AG04450 (cell line): ENCODE measurements around the gene PPP4C. TPM values are rescaled to one million over a fixed set of nuclear protein-coding genes. Genes with fewer than 3 reads are reported as not detected.
A peak's percentile ranks its signal among the peaks of the same experiment; 100 is the strongest.

Source experiments
- CTCF ChIA-PET: fragments of 300-600, 350-600 bp; formaldehyde crosslinking; extraction: SDS; loops from one replicate; lab custom pipeline; 2022; ENCODE audit warnings: antibody characterized with exemption, inconsistent platforms; lab: Charles Lee
- POLR2A ChIA-PET: fragments of 350-600 bp; formaldehyde crosslinking; extraction: SDS; loops from one replicate; lab custom pipeline; 2021; ENCODE audit warnings: antibody characterized with exemption, inconsistent platforms; lab: Yijun Ruan, JAX
- DNase-seq: peaks from one replicate; pipeline ENCODE4 v3.0.0-alpha.2; 2011; ENCODE audit warnings: low read depth, low spot score
- H3K27ac ChIP-seq: one replicate; pipeline ENCODE4 v1.5.1; 2012; ENCODE audit warnings: low read depth, low read length, control low read depth
- H3K27me3 ChIP-seq: one replicate; pipeline ENCODE4 v1.6.0; 2012; ENCODE audit warnings: low read length; ENCODE audit not compliant: control insufficient read depth, insufficient read depth
- H3K4me3 ChIP-seq: 2 replicates; pipeline ENCODE4 v1.5.1; 2011; ENCODE audit warnings: mild to moderate bottlenecking, low read depth, low read length, control low read depth
- H3K9me3 ChIP-seq: 2 replicates; pipeline ENCODE4 v1.5.1; 2012; ENCODE audit warnings: low read length; ENCODE audit not compliant: control insufficient read depth, insufficient read depth
- polyA plus RNA-seq: library from polyadenylated mRNA; depleted of rRNA; stranded (reverse); fragments of >200 nt; gene quantifications from 2 replicates; pipeline ENCODE4 v1.2.3, GENCODE V29; 2011
- TF ChIP-seq, protein P1 (sequence below): IDR thresholded peaks from 2 replicates; pipeline ENCODE4 v1.5.1; 2011; ENCODE audit warnings: low read depth, low read length, control low read depth, inconsistent platforms

The PPP4C gene
- polyA plus RNA-seq, 1 experiment = 112 TPM

DNA sequence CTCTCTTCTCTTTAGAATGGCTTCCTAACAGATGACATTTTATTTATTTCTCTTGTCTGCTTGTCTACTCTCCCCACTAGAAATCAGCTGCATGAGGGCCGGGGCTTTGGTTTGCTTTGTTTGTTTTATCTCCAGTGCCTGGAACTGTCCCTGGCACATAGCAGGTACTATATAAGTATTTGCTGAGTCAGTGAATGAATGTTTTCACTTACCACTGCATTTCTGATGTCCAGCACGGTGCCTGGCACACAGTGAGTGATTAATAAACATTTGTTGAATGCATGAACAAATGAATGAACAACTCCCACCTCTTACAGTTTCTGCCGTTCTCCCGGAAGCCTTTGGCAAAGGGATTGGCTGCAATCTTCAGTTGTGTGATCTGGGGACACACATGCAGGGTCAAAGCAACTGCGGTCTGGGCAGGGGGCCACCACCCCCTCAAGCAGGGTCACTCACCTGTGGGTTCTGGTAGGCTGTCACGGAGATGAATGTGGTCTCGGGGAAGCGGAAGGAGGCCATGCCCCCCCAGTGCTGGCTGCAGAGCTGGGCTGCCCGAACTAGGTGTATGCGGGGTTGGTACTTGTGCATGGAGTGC lies 12.5 kb downstream of the PPP4C start:
- TF ChIP-seq, protein P1, sequence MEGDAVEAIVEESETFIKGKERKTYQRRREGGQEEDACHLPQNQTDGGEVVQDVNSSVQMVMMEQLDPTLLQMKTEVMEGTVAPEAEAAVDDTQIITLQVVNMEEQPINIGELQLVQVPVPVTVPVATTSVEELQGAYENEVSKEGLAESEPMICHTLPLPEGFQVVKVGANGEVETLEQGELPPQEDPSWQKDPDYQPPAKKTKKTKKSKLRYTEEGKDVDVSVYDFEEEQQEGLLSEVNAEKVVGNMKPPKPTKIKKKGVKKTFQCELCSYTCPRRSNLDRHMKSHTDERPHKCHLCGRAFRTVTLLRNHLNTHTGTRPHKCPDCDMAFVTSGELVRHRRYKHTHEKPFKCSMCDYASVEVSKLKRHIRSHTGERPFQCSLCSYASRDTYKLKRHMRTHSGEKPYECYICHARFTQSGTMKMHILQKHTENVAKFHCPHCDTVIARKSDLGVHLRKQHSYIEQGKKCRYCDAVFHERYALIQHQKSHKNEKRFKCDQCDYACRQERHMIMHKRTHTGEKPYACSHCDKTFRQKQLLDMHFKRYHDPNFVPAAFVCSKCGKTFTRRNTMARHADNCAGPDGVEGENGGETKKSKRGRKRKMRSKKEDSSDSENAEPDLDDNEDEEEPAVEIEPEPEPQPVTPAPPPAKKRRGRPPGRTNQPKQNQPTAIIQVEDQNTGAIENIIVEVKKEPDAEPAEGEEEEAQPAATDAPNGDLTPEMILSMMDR = no peak
- ChIA-PET CTCF (no interaction called here), POLR2A (interaction anchor here (0.9 kb wide), 1 partner anchor 16 kb away, joined by 3 read pairs; no protein-coding TSS in a partner anchor)
- DNase-seq = no peak
- H3K27ac ChIP-seq = no peak overlapping the region
- no peaks in the 10 kb centered on the region; the same call in 1 of the 2 replicates for H3K9me3 ChIP-seq
- no peak overlapping the region for H3K4me3 ChIP-seq
- no peaks in the 10 kb centered on the region for H3K27me3 ChIP-seq

DNA sequence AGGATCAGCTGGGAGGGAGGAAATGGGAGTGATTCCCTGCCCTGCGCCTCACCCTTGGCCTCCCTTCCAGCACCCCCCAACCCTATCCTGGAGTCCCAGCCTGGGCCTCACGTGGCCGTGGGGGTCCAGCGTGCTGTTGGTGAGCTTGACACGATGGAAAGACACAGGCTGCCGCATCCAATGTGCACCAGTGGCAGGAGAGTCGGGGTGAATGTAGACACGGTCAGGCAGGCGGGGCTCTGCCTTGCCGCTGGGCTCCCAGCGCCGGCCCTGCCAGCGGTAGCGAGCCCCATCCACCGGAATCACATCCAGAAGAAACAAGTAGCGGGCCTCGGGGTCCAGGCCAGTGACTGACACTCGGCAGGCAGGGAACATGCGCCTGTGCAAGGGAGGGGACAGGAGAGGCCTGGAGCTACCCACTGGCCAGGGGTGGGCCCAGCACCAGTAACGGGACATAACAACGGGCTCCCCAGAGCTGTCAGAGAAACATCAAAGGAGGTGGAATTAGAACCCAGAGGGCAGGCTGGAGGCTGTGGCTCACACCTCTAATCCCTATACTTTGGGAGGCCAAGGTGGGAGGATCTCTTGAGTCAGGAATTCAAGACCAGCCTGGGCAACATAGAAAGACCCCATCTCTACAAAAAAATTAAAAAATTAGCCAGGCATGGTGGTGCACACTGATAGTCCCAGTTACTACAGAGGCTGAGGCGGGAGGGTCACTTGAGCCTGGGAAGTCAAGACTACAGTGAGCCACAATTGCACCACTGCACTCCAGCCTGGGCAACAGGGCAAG lies 13.2 kb downstream of the PPP4C start:
- H3K4me3 ChIP-seq = no peak overlapping the region
- DNase-seq = no peak
- ChIA-PET POLR2A (interaction anchor here (0.9 kb wide), 1 partner anchor 17 kb away, joined by 3 read pairs; no protein-coding TSS in a partner anchor), CTCF (interaction anchor here (0.6 kb wide), 1 partner anchor 58 kb away, joined by 5 read pairs; the partner anchor contains the start of gene TLCD3B)
- H3K27me3 ChIP-seq = no peaks in the 10 kb centered on the region
- no peak overlapping the region for H3K27ac ChIP-seq
- TF ChIP-seq, protein P1 = no peak
- no peaks in the 10 kb centered on the region; the same call in 1 of the 2 replicates for H3K9me3 ChIP-seq

DNA sequence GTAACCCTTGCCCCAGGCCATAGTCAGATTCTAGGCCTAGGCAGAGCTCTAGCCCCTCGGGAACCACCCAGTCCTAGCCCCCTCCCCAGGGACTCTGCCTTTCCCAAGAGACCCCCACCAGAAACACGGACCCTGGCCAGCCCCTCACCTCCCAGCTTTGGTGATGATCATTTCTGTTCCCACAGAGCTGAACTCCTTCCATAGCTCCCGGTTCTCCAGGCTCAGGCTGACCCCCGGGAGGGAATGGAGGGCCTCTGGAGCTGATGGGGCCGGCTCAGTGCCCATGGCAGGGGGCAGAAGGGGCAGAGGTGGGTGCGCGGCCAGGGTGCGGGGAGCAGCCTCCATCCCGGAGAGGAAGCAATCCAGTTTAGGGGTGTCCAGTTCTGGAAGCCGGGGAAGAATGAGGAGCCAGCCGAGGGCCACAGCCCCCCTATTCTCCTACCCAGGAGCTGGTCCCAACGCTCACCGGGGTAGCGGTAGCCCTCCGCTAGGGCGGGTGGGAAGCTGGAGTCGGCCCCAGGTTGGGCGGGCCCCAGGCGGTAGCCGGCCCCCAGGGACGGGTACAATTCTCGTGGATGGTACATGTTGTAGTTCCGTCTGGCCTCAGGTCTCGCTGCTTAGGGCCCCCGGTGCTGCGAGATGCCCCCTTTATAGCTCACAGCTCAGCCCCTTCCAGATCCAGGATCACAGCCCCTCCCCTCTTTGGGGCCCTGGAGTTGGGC lies 15.0 kb downstream of the PPP4C start:
- TF ChIP-seq, protein P1 = no peak
- no peak overlapping the region for H3K4me3 ChIP-seq
- ChIA-PET POLR2A (interaction anchor here (0.7 to 3.9 kb wide), 5 partner anchors 10 to 327 kb away, joined by 3 to 26 read pairs (median 4); partner anchors contain the start of gene ALDOA), CTCF (interaction anchor here (0.8 to 1.9 kb wide), 7 partner anchors 9 to 603 kb away, joined by 3 to 19 read pairs (median 7); partner anchors contain the start of gene ZNF771)
- no peak for DNase-seq
- no peak overlapping the region for H3K27ac ChIP-seq
- H3K9me3 ChIP-seq = no peaks in the 10 kb centered on the region; the same call in 1 of the 2 replicates
- H3K27me3 ChIP-seq = no peaks in the 10 kb centered on the region

DNA sequence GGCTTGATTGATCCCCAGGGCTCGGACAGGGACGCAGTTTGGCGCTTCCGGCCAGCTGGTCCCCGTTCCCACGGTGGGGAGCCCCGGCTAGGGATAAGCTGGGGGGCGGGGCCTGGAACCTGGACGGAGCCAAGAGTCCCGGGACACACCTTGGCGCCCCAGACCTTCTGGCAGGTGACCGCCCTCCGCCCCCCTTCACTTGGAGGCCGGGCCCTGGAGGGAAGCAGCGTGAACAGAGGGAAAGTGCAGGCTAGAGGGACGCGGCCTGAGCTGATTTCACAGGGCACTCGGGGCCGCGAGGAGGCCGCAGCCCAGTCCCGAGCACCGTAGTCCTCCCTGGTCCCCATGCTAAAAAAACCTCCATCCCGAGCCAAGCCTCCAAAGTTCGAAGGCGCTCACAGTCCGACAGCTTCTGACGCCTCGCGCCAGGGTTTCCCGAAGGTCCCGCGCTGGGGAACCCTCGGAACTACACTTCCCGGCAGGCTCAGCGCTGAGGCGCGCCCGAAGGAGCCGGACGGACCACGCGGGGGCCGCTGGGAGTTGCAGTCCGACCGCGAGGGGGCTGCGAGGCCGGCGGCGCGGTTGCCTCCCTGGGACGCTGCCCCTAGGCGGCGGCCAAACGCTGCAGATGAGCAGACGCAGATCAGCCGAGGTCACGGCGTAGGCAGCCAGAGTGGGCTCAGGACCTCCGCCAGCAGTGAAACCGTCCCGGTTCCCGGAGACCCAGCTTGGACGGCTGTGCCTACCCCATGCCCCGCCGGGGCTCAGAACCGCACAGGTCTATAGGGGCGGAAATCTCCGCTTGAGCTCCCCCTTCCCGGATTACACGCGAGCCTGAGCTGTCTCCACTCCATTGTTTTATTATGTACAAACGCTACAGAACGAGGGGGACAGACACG lies 15.9 kb downstream of the PPP4C start, which contains the start of gene TBX6:
Gene TBX6, minus strand, starts transcription at position 451 of the 899 bp plus-strand sequence. CDS start 731 bp downstream, outside the sequence.
- H3K9me3 ChIP-seq = peaks cover 4% of the 10 kb centered on the region
- DNase-seq = peak; percentile 54
- peak within 1 kb of the TSS; percentile 56 for H3K4me3 ChIP-seq
- CTCF ChIA-PET = interaction anchor here (0.6 to 1.9 kb wide), 21 partner anchors 8 to 602 kb away, joined by 3 to 19 read pairs (median 4); partner anchors contain the start of genes SEPHS2 and ZNF771
- TF ChIP-seq, protein P1 = peak; percentile 74
- peak within 1 kb of the TSS; percentile 47 for H3K27ac ChIP-seq
- POLR2A ChIA-PET = interaction anchor here (0.7 to 3.9 kb wide), 5 partner anchors 15 to 326 kb away, joined by 3 to 26 read pairs (median 3); partner anchors contain the start of gene ALDOA
- H3K27me3 ChIP-seq = no peaks in the 10 kb centered on the region
